Measurements from ENCODE around the gene DLL3.

DLL3 gene

GRCh38 chr19:39524495-39524894 lies 25.7 kb downstream of the DLL3 start:
- TF ChIP-seq CTCF (IDR thresholded peaks at IDR 0.05; ENCODE audit: low read depth, low read length): no peak
- H3K4me3 ChIP-seq (replicated peaks in 1 of 2; ENCODE audit: low read depth in 2 of 2, low read length in 2 of 2): no peak overlapping the region
- no peak for DNase-seq (ENCODE audit: low read depth in 2 of 2)

DNA sequence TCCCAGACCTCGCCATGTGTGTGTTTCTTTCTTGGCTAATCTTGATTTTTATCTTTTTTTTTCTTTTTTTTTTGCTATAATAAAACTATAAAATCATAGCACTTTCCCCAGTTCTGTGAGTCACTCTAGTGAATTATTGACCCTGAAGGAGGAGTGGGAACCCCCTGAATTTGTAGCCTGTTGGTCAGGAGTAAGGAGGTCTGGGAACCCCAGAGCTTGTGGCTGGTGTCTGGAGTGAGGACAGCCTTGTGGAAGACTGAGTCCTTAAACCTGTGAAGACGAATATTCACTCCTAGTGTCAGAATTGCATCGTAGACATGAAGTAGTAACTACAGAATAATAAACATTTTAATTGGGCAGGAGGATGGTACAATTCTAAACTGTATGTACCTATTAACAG lies 26.5 kb downstream of the DLL3 start:
- TF ChIP-seq CTCF (IDR thresholded peaks at IDR 0.05; ENCODE audit: low read depth, low read length): no peak
- no peak for DNase-seq (ENCODE audit: low read depth in 2 of 2)
- no peak overlapping the region for H3K4me3 ChIP-seq (replicated peaks in 1 of 2; ENCODE audit: low read depth in 2 of 2, low read length in 2 of 2)

DNA sequence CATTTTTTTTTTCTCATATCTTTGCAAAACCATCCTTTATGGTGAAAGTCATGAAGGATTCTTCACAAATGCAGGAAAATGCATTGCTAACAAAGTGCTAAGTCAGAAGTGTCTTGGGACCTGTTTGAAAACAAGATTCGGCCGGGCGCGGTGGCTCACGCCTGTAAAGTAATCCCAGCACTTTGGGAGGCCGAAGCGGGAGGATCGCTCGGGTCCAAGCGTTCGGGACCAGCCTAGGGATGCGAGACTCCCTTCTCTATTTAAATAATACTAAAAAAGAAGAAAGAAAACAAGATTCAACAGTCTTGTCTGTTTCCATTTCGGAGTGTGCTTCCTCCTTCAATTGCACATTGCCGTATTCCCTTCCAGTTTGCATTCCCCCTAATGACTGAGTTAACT lies 33.1 kb downstream of the DLL3 start:
- no peak for TF ChIP-seq CTCF (IDR thresholded peaks at IDR 0.05; ENCODE audit: low read depth, low read length)
- DNase-seq (ENCODE audit: low read depth in 2 of 2): peak; percentile 5 to 21
- peak overlapping the region; percentile 75 to 96 for H3K4me3 ChIP-seq (replicated peaks in 1 of 2; ENCODE audit: low read depth in 2 of 2, low read length in 2 of 2)

- H3K4me3 ChIP-seq (replicated peaks in 1 of 2; ENCODE audit: low read depth in 2 of 2, low read length in 2 of 2): peak within 1 kb of the TSS; percentile 75 to 96
- DNase-seq (ENCODE audit: low read depth in 2 of 2): peak; percentile 97
- peak; percentile 99 for TF ChIP-seq CTCF (IDR thresholded peaks at IDR 0.05; ENCODE audit: low read depth, low read length)
Measured at GRCh38 chr19:39532233-39533002, 33.7 kb downstream of the DLL3 start, which contains the start of gene EID2B. Gene EID2B (minus strand): TSS chr19:39532852. CDS start chr19:39532802, 50 bp downstream.

DNA sequence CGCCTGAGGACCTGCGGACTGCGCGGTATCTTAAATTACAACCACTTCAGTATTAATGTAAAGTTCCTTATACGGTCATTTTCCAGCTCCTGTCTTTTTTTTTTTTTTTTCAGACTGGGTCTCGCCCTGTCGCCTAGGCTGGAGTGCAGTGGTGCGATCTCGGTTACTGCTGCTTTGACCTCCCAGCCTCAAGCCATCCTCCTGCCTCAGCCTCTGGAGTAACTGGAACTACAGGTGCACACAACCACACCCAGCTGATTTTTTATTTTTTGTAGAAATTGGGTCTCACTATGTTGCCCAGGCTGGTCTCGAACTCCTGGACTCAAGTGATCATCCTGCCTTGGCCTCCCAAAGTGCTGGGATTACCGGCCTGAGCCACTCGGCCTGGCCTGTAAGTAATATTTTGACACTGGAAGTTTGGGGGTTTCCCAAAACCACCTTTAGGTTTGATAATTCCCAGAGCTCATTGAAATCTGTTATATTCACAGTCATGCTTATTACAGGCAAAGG lies 34.3 kb downstream of the DLL3 start:
- no peak for TF ChIP-seq CTCF (IDR thresholded peaks at IDR 0.05; ENCODE audit: low read depth, low read length)
- no peak for DNase-seq (ENCODE audit: low read depth in 2 of 2)
- H3K4me3 ChIP-seq (replicated peaks in 1 of 2; ENCODE audit: low read depth in 2 of 2, low read length in 2 of 2): no peak overlapping the region

GRCh38 chr19:39533791-39534190 lies 35.0 kb downstream of the DLL3 start:
- H3K4me3 ChIP-seq (replicated peaks in 1 of 2; ENCODE audit: low read depth in 2 of 2, low read length in 2 of 2): no peak overlapping the region
- TF ChIP-seq CTCF (IDR thresholded peaks at IDR 0.05; ENCODE audit: low read depth, low read length): no peak
- DNase-seq (ENCODE audit: low read depth in 2 of 2): no peak

Measured in cardiac fibroblast (primary cell).